GM19468 (cell line): Measurements from ENCODE around the gene TWNK.
A peak's percentile ranks its signal among the peaks of the same experiment; 100 is the strongest.

ENCODE experiments used
- ATAC-seq: cut with Tn5 transposase; IDR thresholded peaks from one replicate; pipeline ENCODE4 v1.9.1; 2021; ENCODE audit warnings: mild to moderate bottlenecking, moderate library complexity, moderate number of reproducible peaks; ENCODE audit not compliant: unreplicated experiment; ENCODE audit errors: extremely low read depth

TWNK gene

DNA sequence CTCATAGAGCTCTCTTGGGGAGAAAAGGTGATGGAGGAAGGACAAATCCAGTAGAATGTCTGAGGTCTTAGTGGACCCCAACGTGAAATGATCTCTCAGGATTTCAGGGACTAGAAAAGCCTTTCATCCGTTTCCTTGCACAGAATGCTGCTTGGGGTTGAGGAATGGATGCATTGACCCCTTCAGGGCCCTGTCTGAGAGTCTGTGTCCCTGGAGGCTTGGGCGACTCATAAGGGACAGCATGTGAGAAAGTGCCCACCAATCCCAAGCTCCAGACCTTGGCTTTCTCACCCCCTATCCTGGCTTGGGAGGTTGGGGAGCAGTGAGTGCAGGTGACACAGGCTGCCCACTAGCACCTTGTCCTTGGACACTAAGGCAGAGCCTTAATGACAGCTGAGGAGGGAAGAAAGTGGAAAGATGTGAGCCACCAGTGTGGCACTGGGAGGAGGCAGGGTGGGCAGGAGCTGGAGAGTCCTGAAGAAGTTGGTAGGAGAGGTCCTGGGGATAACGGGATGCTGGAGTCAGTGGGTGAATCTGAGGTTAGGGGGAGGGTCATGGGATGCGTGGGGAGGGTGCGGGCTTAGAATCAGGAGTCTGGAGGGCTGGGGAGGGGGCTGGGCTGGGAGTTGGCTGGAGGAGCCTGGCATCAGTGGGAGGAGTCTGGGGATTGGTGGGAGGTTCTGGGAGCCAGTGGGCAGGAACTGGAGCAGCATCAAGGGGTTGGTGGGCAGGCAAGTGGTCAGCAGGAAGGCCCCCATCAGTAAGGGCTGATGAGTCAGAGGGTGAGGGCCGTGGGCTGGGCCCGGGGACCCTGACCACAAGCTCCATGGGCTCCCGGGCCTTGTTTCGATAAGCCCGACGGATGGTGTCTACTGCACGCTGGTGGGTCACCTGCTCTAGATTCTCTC, 20.8 kb downstream of the TWNK start:
- ATAC-seq, result no peak

DNA sequence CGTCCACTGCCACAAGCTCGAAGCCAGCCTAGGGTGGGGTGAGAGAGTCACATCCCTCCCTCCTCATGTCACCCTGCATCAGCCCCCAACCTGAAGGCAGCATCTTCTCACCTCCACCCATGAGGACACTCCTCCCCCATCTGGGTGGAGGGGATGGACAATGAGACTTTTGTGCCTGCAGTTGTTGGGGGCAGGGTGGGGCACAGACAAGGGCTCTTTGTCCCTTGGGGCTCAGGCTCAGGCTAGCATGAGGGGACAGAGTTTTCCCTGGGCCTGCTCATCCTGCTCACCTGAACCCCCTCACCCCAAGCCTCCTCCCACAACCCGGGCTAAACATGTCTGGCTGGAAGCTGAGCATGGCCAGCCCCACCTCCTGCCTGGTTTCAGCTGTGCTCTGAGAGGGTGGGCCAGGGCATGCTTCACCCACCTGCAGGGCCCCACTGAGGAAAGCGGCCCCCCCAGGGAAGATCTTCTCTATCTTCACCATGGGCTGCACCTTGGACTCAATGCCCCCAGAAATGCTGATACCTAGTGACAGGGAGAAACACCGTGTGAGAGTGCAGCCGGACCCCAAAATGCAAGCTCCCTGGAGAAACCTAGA, 21.6 kb downstream of the TWNK start:
- ATAC-seq, result no peak

DNA sequence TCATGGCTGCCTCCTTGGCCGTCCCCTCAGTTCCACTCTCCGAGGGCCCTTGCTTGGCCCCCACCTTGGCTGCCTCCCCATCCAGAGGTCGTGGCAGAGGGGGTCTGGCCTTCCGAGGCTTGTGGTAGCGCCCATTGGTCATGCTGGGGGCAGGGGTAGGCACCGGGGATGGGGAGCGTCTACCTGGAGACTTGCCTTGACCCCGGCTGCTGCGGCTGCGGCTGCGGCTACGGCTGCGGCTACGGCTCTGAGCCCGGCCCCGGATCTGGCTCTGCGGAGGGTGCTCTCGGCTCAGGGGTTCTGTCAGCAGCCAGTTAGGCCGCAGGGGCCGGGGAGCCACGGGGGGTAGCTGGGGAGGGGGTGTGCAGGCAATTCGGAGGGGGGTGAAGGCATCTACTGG, 23.0 kb downstream of the TWNK start:
- ATAC-seq, result no peak

DNA sequence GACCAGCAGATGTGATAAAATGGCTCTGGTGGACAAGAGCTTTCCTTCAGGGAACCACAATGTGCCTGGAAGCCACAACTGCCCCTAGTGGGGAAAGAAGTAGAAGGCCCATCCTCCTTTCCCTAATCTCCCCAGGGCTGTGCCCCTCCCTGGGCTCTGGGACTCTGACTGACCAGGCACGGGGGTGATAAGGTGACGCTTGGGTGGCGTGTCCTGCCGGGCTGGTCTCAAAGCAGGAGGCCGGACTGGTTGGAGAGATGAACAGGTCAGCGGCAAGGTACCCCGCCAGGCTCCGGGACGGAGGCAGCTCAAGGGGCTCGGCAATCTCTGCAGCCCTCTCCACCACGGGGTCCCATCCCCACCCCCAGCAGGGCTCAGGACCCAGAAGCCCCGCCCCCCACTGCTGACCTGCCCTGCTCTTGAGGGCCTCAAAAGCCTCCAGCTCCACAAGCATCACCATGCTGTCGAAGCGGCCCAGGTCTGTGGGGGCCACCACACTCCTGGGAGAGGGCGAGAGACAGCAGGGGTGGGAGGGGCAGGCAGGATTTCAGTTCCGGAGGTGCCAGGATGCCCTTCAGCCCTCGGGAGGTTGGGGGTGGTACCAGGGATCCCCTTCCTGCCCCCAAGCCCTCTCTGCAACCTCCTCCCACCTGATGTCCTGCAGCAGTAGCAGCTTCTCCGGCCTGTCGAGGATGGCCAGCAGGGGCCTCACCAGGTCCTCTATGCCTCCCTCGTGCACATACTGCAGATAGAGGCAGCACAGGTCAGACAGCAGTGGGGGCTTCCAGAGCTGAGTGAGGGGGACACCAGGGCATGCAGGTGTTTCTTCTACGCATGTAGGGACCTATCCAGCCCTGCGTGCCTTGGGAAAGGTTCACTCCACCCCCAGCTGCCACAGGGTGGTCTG, 24.4 kb downstream of the TWNK start:
- ATAC-seq, result no peak

DNA sequence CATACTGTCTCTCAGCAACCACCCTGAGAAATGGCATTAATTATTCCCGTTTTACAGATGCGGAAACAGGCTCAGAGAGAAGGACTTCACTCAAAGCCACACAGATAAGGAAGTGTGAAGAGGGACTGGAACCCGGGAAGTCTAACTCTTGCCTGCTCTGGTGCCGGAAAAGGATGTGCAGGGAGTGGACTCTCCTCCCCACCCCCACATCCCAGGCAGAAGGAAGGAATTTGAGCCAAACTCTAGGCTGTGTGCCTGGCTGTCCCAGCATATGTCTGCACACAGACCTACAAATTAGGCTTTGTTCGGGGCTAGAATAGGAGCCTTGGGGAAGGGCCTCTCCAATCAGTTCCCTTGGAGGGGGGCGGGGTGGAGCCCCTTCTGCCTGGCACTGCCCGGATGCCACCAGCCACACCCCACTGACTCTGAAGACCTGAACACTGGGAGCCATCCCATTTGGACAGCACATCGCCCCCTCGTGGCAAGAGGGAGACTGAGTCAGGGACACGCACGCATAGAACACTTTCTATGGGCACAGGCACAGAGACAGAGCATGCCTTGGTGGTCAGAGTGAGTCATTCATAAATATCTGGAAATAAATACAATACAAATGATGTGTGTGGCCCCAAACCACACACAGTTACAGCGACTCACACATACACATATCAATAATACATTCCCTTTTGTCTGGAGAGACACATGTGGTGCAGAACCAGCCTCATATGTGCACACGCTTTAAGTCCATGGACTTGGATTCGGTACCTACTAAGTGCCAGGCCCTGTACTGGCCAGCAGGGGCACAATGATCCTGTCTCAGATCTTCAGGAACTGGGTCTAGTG, 25.4 kb downstream of the TWNK start:
- ATAC-seq, result peak; percentile 46

DNA sequence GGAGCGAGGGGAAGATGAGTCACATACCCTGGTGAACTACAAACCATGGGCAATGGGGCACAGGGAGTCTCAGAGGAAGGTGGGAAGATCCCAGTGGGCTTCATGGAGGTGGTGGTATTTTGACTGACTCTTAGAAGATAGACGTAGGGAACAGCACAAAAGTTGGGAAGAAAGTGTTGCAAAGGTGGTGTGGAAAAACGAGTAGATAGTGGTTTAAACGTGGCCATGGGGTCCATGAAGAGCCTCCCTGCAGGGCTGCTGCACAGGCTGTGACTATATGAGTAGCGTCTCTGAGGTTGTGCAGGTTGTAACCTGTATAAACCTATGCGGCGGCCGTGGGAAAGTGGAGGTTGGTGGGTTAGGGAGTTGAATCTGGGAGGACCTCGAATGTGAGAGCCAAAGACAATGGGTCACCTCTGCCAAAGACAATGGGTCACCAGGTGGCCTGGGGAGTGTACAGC, 26.1 kb downstream of the TWNK start:
- no peak for ATAC-seq

DNA sequence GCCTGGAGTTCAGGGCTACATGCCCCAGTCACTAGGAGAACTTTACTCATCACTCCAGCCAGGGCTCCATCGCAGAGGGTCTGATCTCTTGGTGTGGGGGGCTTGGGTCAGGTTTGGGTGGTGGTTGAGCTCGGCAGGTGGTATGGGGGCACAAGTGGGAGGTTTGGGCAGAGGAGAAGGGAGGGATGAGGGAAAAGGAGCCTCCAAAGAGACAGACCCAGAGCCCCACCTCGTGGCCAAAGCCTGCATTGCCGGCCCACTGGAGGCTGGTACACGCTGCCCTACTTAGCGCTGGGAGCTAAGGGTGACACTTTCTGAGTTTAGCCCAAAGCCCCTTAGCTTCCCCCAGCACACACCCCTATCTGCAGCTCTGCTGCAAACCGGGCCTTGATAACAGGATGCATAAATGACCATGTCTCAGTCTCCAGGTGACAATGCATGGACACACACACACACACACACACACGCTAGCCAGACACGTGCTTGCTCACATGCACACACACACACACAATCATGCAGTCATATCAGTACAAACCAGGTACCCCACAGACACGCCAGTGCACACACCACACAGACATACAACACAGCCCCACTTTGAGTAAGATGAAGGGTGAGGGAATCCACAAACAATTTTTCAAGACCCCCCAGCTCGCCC, 27.0 kb downstream of the TWNK start:
- ATAC-seq, result no peak

DNA sequence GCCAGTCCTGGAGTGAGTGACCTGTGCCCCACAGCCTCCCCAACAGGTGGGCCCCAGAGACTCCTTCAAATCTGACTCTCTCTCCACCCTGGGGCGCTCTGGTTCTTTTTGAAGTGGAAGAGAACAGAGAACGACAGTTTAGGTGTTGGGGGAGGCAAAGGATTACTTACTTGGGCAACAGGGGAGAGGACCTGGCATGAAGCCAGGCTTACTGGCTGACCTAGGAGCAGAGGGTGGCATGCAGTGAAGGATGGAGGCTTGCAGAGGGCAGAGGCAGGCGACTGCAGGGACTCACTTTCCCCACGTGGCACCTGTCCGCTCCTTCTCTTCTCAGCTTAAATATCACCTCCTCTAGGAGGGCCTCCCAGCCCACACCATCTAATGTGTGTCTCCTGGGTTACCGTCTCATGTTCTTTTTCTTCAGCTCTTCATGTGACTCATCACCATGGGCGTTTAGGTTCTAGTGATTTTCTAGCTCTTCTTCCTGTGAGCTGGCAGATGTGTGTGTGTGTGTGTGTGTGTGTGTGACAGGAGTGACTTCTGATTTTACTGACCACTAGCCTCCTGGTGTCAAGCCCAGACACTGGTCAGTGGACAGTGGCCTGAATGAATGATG, 27.7 kb downstream of the TWNK start:
- ATAC-seq, result no peak

DNA sequence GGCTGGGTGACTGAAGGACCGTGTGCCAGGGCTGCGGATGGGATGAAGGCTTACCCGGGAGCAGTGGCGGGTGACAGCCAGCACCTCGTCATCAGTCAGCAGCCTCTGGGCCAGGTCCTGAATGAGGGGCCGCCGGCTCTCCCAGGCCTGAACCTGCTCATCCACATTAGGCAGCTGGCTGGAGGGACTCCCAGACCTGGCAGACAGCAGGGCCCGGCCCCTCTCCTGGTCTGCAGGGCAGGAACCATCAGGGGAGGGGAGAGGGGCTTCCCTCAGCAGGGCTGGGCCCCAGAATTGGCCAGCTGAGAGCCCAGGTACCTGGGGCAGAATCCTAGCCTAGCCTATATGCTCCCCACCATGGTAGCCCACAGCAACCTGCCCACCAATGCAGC, 28.2 kb downstream of the TWNK start:
- no peak for ATAC-seq

DNA sequence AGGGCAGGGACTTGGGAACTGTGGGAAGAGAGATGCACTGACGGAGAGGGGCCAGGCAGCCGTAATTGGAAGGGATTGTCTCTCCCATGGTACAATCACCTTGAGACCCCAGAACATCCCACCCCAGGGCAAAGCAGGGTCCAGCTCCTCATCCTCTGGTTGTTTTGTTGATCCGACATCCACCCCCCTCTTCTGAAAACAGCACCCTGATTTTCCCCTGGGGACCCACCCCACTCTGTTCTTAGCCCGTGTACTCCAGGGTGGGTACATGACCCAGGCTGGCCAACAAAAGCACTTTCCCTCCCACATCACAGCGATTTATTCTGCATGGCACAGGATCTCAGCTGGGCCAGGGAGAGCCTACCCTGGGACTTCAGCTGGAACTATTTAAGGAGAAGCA, 29.5 kb downstream of the TWNK start:
- no peak for ATAC-seq

DNA sequence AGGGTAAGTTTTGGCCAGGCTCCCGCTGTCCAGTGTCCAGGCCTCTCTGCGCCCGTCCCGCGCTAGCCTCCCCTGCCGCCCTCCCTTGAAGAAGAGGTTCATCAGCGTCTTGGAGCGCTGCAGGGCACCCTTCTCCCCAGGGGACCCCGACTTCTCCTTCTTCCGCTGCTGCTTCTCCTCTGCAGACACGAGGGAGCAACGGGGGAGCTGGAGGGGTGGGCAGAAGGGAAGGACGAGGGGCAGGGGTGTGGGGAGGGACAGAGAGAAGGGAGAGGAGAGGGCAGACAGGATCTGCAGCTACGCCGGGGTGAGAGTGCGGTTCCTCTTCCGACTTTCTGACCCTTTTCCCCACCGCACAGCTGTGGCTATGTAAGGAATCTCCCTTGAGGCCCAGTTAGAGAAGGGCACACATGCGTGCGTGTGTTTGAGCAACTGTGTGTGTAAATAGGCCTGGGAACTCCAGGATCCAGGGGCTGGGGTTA, 30.8 kb downstream of the TWNK start:
- ATAC-seq, result no peak

DNA sequence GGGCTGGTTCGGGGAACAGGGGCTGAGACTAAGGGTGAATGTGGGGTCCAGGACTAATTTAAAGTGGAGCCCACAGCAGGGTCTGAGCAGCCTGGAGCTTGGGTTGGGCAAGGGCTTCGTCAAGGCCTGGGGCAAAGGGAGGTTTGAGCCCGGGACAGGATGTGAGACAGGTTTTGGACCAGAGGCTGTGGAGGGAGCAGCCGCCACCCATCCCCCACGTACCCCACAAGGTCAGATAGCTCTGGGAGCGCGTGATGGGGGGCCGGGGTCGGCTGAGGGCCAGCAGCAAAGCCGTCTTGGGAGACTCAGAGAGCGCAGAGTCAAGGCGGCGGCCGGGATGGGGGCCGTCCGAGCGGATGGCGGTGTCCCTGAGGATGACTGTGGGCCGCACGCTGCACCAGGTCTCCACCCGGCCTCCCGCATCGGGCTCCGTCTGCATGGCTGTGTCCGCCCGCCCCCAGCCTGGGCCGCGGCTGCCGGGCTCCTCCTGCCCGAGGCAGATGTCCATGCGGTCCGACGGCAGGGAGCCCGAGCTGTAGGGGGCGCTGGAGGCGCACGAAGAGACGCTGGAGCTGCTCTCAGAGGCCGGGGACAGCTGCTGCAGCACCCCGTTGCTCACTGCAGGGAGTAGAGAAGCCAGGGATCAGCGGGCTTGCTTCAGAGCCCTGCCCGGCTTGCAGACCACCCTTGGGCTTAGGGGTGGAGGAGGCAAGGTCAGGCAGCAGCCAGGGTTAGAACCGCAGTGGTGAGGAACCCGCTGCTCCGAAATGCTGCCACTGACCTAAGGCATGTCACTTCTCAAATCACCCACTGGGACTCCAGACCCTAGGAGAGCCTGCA, 31.5 kb downstream of the TWNK start:
- no peak for ATAC-seq

DNA sequence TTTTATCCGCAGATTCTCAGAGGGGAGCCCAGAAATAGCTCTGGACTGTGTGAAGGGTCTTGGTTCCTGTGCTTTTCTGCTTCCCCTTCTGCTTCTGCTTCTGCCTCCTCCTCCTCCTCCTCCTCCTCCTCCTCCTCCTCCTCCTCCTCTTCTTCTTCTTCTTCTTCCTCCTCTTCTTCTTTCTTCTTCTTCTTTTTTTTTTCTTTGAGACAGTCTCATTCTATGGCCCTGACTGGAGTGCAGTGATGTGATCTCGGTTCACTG, 32.0 kb downstream of the TWNK start:
- ATAC-seq, result no peak

DNA sequence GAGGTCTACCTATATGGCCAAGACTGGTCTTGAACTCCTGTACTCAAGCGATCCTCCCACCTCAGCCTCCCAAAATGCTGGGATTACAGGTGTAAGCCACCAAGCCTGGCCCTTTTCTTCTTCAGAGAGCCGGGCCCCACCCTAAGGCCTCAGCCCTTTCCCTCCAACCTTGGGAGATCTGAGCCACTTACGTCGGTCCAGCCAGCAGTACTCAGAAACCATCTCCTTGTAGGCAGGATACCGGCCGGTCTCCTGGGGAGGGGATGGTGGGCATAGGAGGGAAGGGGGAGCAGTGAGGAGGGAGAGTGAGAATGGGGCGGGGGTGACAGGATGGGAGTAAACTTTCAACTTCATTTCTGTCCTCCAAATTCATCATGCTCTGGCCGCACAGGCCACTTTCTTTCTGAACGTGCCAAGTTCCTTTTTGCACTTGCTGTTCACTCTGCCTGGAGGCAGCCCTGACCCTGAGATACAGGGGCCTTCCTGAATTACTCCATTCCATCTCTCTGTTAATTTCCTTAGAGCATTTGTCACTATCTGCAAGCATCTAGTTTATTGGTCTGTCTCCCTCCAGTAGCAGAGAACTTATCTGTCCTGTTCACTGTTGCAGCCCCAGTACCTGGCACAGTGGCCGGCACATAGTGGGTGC, 33.2 kb downstream of the TWNK start:
- ATAC-seq, result no peak

DNA sequence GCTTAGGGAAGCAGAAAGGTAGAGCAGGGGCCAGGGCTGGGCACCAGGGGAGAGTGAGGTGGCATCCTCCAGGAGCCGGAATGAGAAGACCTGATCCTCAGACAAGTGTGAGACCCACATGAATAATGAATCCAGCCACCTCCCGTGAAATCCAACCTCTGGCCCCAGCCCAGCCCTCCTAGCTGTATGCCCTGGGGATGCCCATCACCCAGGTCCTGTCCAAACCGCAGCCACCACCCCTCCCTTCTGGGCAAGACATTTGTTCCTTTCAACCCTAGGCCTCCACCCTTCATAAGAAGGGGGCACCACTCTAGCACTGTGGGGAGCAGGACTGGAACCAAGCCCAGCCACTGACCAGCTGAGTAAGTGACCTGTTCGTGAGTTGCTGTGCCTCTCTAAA, 33.9 kb downstream of the TWNK start:
- ATAC-seq, result no peak

DNA sequence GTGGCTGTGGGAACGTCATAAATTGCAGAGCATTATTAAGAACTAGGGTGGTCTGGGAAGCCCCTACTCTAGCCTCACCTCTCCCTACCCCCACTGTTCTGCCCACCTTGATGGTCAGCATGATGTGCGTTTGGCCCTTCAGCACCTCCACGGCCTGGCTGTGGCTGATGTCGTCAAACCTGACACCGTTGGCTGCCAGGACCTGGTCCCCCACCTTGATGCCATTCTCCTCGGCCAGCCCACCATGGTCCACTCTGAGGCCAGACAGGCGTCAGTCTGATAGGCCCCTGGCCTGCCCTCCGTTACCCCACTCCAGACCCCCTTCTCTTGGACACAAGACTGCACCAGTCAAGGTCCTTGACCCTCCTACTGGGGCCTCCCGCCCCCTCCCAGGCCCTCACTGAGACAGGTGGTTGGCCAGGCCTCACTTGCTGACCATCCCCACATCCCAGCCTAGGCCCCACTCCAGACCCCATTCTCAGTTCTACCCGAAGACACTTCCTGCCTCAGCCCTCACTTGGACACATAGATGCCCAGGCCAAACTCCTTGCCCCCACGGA, 34.4 kb downstream of the TWNK start:
- no peak for ATAC-seq

DNA sequence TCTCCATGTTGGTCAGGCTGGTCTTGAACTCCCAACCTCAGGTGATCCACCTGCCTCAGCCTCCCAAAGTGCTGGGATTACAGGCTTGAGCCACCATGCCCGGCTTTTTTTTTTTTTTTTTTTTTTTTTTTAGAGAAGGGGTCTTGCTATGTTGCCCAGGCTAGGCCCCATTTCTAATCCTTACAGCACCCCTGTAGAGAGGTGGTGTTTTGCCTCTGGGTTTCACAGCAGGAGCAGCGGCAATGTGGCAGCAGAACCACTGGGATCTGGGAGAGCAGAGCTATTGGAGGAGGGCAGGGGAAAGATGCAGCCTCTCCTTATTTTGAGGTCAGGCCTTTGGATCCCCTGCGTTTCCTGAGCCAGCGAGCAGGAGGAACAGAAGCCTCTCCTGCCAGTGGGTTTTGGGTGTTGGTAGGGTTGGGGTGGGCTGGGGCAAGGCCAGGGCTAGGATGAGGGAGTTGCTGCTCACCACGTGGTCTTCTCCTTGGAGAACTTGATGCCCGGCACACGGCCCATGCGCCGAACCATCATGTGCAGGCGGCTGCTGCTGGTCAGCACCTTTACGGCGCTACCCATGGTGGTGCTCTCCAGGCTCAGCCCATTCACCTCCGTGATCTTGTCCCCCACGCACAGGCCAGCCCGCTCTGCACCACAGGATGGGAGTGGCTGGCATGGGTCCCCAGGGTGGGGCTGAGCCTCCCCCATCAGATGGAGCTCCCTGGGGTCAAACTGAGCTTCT, 35.8 kb downstream of the TWNK start:
- ATAC-seq, result no peak
